Measurements from ENCODE around the gene RNGTT.

DNA sequence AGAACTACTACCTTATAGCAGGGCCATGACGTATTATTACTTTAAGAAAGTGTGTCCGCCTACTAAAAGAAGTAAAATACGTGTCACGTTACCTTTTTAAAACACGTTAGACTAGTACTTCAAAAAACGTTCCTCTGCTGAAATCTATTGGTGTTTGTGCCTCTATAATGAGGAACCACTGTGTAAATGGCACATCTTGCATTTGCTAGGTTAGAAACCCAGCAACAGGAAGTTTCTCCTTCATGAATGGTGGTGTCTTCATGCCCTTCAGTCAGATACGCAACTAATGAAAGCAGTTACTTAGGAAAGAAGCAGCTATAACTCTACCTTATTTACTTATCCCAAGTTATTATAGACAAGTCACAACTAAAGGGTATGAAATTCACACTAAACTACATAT is 343.5 kb downstream of the RNGTT start:
- TF ChIP-seq CTCF (conservative IDR thresholded peaks at IDR 0.05; ENCODE audit: low read depth, low read length) = no peak
- no peak for TF ChIP-seq EZH2phosphoT487 (IDR thresholded peaks at IDR 0.05; ENCODE audit: borderline replicate concordance, low read length)

Data from PC-3 (cell line).